ENCODE measurements around the gene METTL26.

DNA sequence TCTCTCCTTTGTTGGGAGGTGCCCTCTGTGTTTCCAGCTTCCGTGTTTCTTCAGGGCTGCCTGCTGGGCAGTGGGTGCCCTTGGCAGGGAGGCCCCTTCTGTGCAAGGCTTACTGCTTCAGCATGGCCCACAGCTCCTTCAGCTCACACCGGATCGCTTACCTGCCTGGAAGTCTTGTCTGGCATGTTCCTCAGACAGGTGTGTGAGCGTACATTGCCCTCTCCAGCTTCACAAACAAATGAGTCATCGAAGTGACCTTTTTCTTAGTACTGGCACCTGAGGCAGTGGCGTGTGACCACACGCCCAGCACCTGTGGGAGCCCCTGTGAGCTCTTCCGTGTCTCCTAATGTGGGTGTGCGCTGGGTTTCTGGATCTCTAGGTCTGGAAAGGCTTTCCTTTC lies 42.7 kb downstream of the METTL26 start:
- TF ChIP-seq, protein P1, sequence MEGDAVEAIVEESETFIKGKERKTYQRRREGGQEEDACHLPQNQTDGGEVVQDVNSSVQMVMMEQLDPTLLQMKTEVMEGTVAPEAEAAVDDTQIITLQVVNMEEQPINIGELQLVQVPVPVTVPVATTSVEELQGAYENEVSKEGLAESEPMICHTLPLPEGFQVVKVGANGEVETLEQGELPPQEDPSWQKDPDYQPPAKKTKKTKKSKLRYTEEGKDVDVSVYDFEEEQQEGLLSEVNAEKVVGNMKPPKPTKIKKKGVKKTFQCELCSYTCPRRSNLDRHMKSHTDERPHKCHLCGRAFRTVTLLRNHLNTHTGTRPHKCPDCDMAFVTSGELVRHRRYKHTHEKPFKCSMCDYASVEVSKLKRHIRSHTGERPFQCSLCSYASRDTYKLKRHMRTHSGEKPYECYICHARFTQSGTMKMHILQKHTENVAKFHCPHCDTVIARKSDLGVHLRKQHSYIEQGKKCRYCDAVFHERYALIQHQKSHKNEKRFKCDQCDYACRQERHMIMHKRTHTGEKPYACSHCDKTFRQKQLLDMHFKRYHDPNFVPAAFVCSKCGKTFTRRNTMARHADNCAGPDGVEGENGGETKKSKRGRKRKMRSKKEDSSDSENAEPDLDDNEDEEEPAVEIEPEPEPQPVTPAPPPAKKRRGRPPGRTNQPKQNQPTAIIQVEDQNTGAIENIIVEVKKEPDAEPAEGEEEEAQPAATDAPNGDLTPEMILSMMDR (IDR thresholded peaks at IDR 0.05): no peak
- TF ChIP-seq EP300 (IDR thresholded peaks at IDR 0.05; ENCODE audit: low read depth): no peak
- peak; percentile 44 to 86 (median 80) for TF ChIP-seq POLR2AphosphoS5 (IDR thresholded peaks at IDR 0.05)

Measured in transverse colon (tissue), 4 donors.